ENCODE results near the gene WDR20. TPM values are rescaled to one million over a fixed set of nuclear protein-coding genes. Genes with fewer than 3 reads are reported as not detected.

WDR20 gene
- total and polyA plus RNA-seq, 2 donors (not counting 3 experiments of a cell fraction or from before 2014, with no cell fraction given): 12.2 to 22.4 TPM

- H2AFZ ChIP-seq (ENCODE audit: low read depth, low read length): no peak overlapping the region
- dilution Hi-C loops (cut with MboI; ENCODE audit: extremely low pct_ligation_motif_present, low sequenced_read_pairs): no loop called here
- no peak overlapping the region for H3K4me3 ChIP-seq (replicated peaks in 1 of 3; ENCODE audit: insufficient read depth in 1 of 3, low read depth in 1 of 3, low read length in 3 of 3)
- no peaks in the 10 kb centered on the region for H3K4me1 ChIP-seq (ENCODE audit: control insufficient read depth, extremely low read depth, insufficient read depth, low read length)
- H3K4me2 ChIP-seq (ENCODE audit: insufficient read depth, low read length): no peak overlapping the region
- no peaks in the 10 kb centered on the region for H3K27me3 ChIP-seq (ENCODE audit: control insufficient read depth in 2 of 2, insufficient read depth in 2 of 2, low read length in 2 of 2)
- intact Hi-C loops (cut with micrococcal nuclease): no loop called here
- H3K9me1 ChIP-seq (replicated peaks; ENCODE audit: control insufficient read depth, extremely low read depth, insufficient read depth, low read length): no peaks in the 10 kb centered on the region
- H4K20me1 ChIP-seq (replicated peaks; ENCODE audit: control insufficient read depth, extremely low read depth, insufficient read depth, low read length): no peaks in the 10 kb centered on the region
- TF ChIP-seq JUN (IDR thresholded peaks at IDR 0.05; ENCODE audit: borderline replicate concordance, insufficient read depth, insufficient read length, low read depth) (no peak), POLR2AphosphoS5 (IDR thresholded peaks at IDR 0.05; ENCODE audit: insufficient read depth, low read depth, low read length) (no peak), CTCF (IDR thresholded peaks at IDR 0.05; ENCODE audit: extremely low read depth in 1 of 2, insufficient read depth in 1 of 2, low read depth in 1 of 2, low read length in 2 of 2) (no peak), FOS (IDR thresholded peaks at IDR 0.05; ENCODE audit: borderline replicate concordance, insufficient read depth, low read length) (no peak), GATA2 (IDR thresholded peaks at IDR 0.05; ENCODE audit: insufficient read depth, insufficient read length, low read depth, low read length) (no peak), EZH2 (IDR thresholded peaks at IDR 0.05; ENCODE audit: borderline replicate concordance, low read depth, low read length, severe bottlenecking) (no peak)
- H3K79me2 ChIP-seq (ENCODE audit: control insufficient read depth, insufficient read depth, low read length): no peaks in the 10 kb centered on the region
- BruUV-seq (replicated peaks): no TSS peak
- ChIA-PET CTCF (interaction anchor here (1.0 kb wide), 1 partner anchor 10 kb away, joined by 3 read pairs; no protein-coding TSS in a partner anchor), POLR2A (no interaction called here)
- H3K9me3 ChIP-seq (replicated peaks; ENCODE audit: control insufficient read depth, insufficient read depth, low read length): no peaks in the 10 kb centered on the region
- FAIRE-seq: no peak
- H3K36me3 ChIP-seq (ENCODE audit: control insufficient read depth in 2 of 2, extremely low read depth in 1 of 2, insufficient read depth in 2 of 2, low read length in 2 of 2): no peaks in the 10 kb centered on the region
- no peak for DNase-seq (ENCODE audit: low read depth, low spot score)
- H3K9ac ChIP-seq (replicated peaks; ENCODE audit: extremely low read depth, insufficient read depth, low read length): no peak overlapping the region
- no peak overlapping the region for H3K27ac ChIP-seq (ENCODE audit: insufficient read depth, low read depth, low read length)
Measured at GRCh38 chr14:102249041-102249440, 109.3 kb downstream of the WDR20 start.
